Measurements from ENCODE around the gene CRACR2A. TPM values are rescaled to one million over a fixed set of nuclear protein-coding genes. Genes with fewer than 3 reads are reported as not detected.

Gene CRACR2A
- total RNA-seq, 1 donor from 2014 or later = 3.0 TPM

GRCh38 chr12:3572560-3572959 lies 180.3 kb downstream of the CRACR2A start:
- no peak for TF ChIP-seq CTCF (IDR thresholded peaks at IDR 0.05; ENCODE audit: unreplicated experiment)
- Mint-ChIP-seq H3K36me3 (ENCODE audit: insufficient read depth) (no peaks in the 10 kb centered on the region), H3K27me3 (peaks cover 56% of the 10 kb centered on the region), H3K4me1 (ENCODE audit: low read depth) (peaks cover 32% of the 10 kb centered on the region), H3K27ac (no peak overlapping the region), H3K9me3 (ENCODE audit: low read depth) (no peaks in the 10 kb centered on the region), H3K4me3 (ENCODE audit: low read depth) (no peak overlapping the region)
- DNase-seq (ENCODE audit: low spot score, unreplicated experiment) = no peak

GRCh38 chr12:3571724-3572123 lies 181.2 kb downstream of the CRACR2A start:
- H3K36me3 Mint-ChIP-seq (ENCODE audit: insufficient read depth) = no peaks in the 10 kb centered on the region
- peaks cover 39% of the 10 kb centered on the region for H3K4me1 Mint-ChIP-seq (ENCODE audit: low read depth)
- no peak for TF ChIP-seq CTCF (IDR thresholded peaks at IDR 0.05; ENCODE audit: unreplicated experiment)
- H3K27me3 Mint-ChIP-seq = peaks cover 52% of the 10 kb centered on the region
- DNase-seq (ENCODE audit: low spot score, unreplicated experiment) = no peak
- no peaks in the 10 kb centered on the region for H3K9me3 Mint-ChIP-seq (ENCODE audit: low read depth)
- H3K4me3 Mint-ChIP-seq (ENCODE audit: low read depth) = no peak overlapping the region
- no peak overlapping the region for H3K27ac Mint-ChIP-seq

GRCh38 chr12:3571323-3571722 lies 181.6 kb downstream of the CRACR2A start:
- DNase-seq (ENCODE audit: low spot score, unreplicated experiment) = no peak
- Mint-ChIP-seq H3K27me3 (peaks cover 50% of the 10 kb centered on the region), H3K4me3 (ENCODE audit: low read depth) (peak overlapping the region; percentile 15)

GRCh38 chr12:3568695-3569094 lies 184.2 kb downstream of the CRACR2A start:
- TF ChIP-seq CTCF (IDR thresholded peaks at IDR 0.05; ENCODE audit: unreplicated experiment) = no peak
- Mint-ChIP-seq H3K4me3 (ENCODE audit: low read depth) (no peak overlapping the region), H3K27me3 (peaks cover 42% of the 10 kb centered on the region), H3K36me3 (ENCODE audit: insufficient read depth) (no peaks in the 10 kb centered on the region), H3K27ac (no peak overlapping the region), H3K4me1 (ENCODE audit: low read depth) (peaks cover 48% of the 10 kb centered on the region), H3K9me3 (ENCODE audit: low read depth) (no peaks in the 10 kb centered on the region)
- DNase-seq (ENCODE audit: low spot score, unreplicated experiment) = no peak

More at GRCh38 chr12:3571323-3571722, 181.6 kb downstream of the CRACR2A start:
- TF ChIP-seq CTCF (IDR thresholded peaks at IDR 0.05; ENCODE audit: unreplicated experiment) = no peak
- H3K27ac Mint-ChIP-seq = no peak overlapping the region
- H3K36me3 Mint-ChIP-seq (ENCODE audit: insufficient read depth) = no peaks in the 10 kb centered on the region
- H3K9me3 Mint-ChIP-seq (ENCODE audit: low read depth) = no peaks in the 10 kb centered on the region
- peaks cover 43% of the 10 kb centered on the region for H3K4me1 Mint-ChIP-seq (ENCODE audit: low read depth)

GRCh38 chr12:3565985-3566384 lies 186.9 kb downstream of the CRACR2A start:
- no peak overlapping the region for H3K27ac Mint-ChIP-seq
- peaks cover 31% of the 10 kb centered on the region for H3K27me3 Mint-ChIP-seq
- no peak for TF ChIP-seq CTCF (IDR thresholded peaks at IDR 0.05; ENCODE audit: unreplicated experiment)
- H3K4me3 Mint-ChIP-seq (ENCODE audit: low read depth) = no peak overlapping the region
- H3K9me3 Mint-ChIP-seq (ENCODE audit: low read depth) = no peaks in the 10 kb centered on the region
- no peaks in the 10 kb centered on the region for H3K36me3 Mint-ChIP-seq (ENCODE audit: insufficient read depth)
- DNase-seq (ENCODE audit: low spot score, unreplicated experiment) = no peak
- H3K4me1 Mint-ChIP-seq (ENCODE audit: low read depth) = peaks cover 33% of the 10 kb centered on the region

Other genes starting within 250 kb of the CRACR2A start
- gene PARP11, start 120.3 kb upstream of the CRACR2A start, total RNA-seq = 27.2 and 28.3 TPM in 2 replicates

Data from progenitor cell of endocrine pancreas (in vitro differentiated cells).